GM19324 (cell line): ENCODE data around the gene GNG4.

Experiments
- ATAC-seq: cut with Tn5 transposase; IDR thresholded peaks from one replicate; pipeline ENCODE4 v1.9.1; 2021; ENCODE audit warnings: mild to moderate bottlenecking, moderate library complexity; ENCODE audit not compliant: unreplicated experiment, low FRiP score

The GNG4 gene

GRCh38 chr1:235502601-235503402 lies 146.8 kb downstream of the GNG4 start:
- ATAC-seq: no peak

- no peak for ATAC-seq
Observed at GRCh38 chr1:235500971-235501540, 148.5 kb downstream of the GNG4 start.
